Testis (tissue), 2 donors: Measurements from ENCODE around the gene ZNF503.

Experiments
- POLR2A ChIP-seq: fragments of 450-650 bp; IDR thresholded peaks from one replicate; pipeline ENCODE4 v1.6.1; 2017; ENCODE audit warnings: antibody characterized with exemption, mild to moderate bottlenecking, moderate library complexity
- TF ChIP-seq, protein P1 (sequence below), 3 experiments: fragments of 450-650 bp in 2 of 3; fragments of 200-600 bp in 1 of 3; sonication (generic) in 1 of 3; IDR thresholded peaks; one replicate each; pipeline ENCODE4 v1.5.1; 2016 to 2019; ENCODE audit warnings: antibody characterized with exemption in 3 of 3, mild to moderate bottlenecking in 2 of 3, moderate library complexity in 1 of 3

DNA sequence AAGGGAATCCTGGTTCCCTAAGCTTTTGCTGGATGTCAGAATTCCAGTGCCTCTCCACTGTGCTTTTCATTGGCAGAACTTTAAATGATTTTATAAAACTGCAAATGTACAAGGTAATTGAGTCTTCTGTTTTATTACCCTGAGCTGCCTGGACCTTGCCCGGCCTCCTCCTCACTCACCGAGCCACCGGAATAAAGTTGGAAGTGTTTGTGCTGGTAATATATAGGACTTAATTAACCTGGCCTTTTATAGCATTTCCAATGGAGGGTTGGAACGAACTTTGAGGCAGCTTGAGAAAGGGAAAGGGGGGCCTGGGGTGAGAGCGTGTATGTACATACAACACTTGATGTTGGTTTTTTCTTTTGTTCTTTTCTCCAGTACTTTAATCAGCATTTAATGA lies 43.4 kb downstream of the ZNF503 start:
- TF ChIP-seq, protein P1, sequence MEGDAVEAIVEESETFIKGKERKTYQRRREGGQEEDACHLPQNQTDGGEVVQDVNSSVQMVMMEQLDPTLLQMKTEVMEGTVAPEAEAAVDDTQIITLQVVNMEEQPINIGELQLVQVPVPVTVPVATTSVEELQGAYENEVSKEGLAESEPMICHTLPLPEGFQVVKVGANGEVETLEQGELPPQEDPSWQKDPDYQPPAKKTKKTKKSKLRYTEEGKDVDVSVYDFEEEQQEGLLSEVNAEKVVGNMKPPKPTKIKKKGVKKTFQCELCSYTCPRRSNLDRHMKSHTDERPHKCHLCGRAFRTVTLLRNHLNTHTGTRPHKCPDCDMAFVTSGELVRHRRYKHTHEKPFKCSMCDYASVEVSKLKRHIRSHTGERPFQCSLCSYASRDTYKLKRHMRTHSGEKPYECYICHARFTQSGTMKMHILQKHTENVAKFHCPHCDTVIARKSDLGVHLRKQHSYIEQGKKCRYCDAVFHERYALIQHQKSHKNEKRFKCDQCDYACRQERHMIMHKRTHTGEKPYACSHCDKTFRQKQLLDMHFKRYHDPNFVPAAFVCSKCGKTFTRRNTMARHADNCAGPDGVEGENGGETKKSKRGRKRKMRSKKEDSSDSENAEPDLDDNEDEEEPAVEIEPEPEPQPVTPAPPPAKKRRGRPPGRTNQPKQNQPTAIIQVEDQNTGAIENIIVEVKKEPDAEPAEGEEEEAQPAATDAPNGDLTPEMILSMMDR (IDR thresholded peaks at IDR 0.05), result no peak
- no peak for TF ChIP-seq POLR2A
